Measurements from ENCODE around the gene GLT6D1. TPM values are rescaled to one million over a fixed set of nuclear protein-coding genes. Genes with fewer than 3 reads are reported as not detected.

Gene GLT6D1
- total and polyA plus RNA-seq, 2 of the 13 experiments (the other 11 are each of a cell fraction or from before 2014, with no cell fraction given), result not detected

DNA sequence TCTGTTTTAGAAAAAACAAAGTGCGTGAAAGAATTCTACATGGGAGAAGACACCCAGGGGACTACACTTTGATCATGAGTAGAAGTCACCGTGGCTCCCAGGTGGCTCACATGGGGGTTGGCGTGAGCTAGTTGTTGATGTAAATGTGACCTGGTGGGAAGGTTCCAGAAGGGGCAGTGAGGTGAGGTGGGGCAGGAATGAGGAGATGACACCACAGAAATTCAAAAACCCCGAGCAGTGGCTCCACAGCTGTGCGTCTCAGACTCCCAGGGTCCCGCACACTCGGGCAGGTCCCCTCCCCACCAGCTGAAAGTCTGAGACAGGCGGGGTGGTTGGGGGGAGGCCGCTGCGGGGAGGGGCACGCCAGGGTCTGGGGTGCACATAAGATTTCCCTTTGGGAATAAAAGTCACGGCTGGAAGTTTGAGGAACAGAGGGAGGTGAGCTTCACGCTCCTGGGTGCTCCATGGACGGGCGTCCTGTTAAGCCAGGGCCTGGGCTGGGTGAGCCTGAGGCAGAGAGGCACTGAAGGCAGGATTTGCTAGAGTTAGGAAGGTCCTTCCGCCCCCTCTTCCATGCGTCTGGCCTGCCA, 29.9 kb downstream of the GLT6D1 start:
- Histone ChIP-seq H3K79me2 (ENCODE audit: insufficient read depth, low read length) (no peaks in the 10 kb centered on the region), H3K9me3 (ENCODE audit: low read length) (no peaks in the 10 kb centered on the region), H3K27me3 (ENCODE audit: control insufficient read depth in 1 of 2, insufficient read depth in 2 of 2, low read length in 2 of 2) (peaks cover 16 to 51% of the 10 kb centered on the region in 2 experiments; a peak in 4 of 5 replicates), H3K4me1 (ENCODE audit: insufficient read depth, low read length) (no peaks in the 10 kb centered on the region), H3K4me2 (ENCODE audit: low read depth, low read length) (no peak overlapping the region), H4K20me1 (ENCODE audit: insufficient read depth, low read length) (no peaks in the 10 kb centered on the region), H2AFZ (ENCODE audit: low read length) (no peak overlapping the region), H3K36me3 (replicated peaks in 1 of 2; ENCODE audit: control insufficient read depth in 1 of 2, insufficient read depth in 2 of 2, low read length in 2 of 2) (no peaks in the 10 kb centered on the region), H3K9ac (ENCODE audit: insufficient read depth, low read depth, low read length) (no peak overlapping the region), H3K4me3 (replicated peaks in 1 of 3; ENCODE audit: insufficient read depth in 1 of 3, low read depth in 2 of 3, low read length in 3 of 3) (no peak overlapping the region), H3K27ac (ENCODE audit: extremely low read length, insufficient read depth, low read length) (no peak overlapping the region)
- ChIA-PET POLR2A (no interaction called here), CTCF (ENCODE audit: low intra/inter-chr PET ratio, low total read pairs) (no interaction called here)
- TF ChIP-seq ZNF501 (CRISPR knock-in tag; IDR thresholded peaks at IDR 0.05) (no peak), MAFG (CRISPR knock-in tag; IDR thresholded peaks at IDR 0.05) (no peak), ZNF354B (CRISPR knock-in tag; IDR thresholded peaks at IDR 0.05) (no peak), SP2 (CRISPR knock-in tag; IDR thresholded peaks at IDR 0.05) (no peak), ZNF543 (CRISPR knock-in tag; IDR thresholded peaks at IDR 0.05) (no peak), THAP9 (CRISPR knock-in tag; IDR thresholded peaks at IDR 0.05; ENCODE audit: borderline replicate concordance) (no peak), ZNF562 (CRISPR knock-in tag; IDR thresholded peaks at IDR 0.05; ENCODE audit: borderline replicate concordance) (no peak), THYN1 (CRISPR knock-in tag; IDR thresholded peaks at IDR 0.05; ENCODE audit: borderline replicate concordance, low read depth) (no peak), ZFY (CRISPR knock-in tag; IDR thresholded peaks at IDR 0.05) (no peak), BORCS8-MEF2B (CRISPR knock-in tag; IDR thresholded peaks at IDR 0.05) (no peak), POLR2G (IDR thresholded peaks at IDR 0.05; ENCODE audit: low read depth, low read length) (no peak), ZNF577 (CRISPR knock-in tag; IDR thresholded peaks at IDR 0.05; ENCODE audit: borderline replicate concordance, low read depth) (no peak)
- TF ChIP-seq, protein P1, sequence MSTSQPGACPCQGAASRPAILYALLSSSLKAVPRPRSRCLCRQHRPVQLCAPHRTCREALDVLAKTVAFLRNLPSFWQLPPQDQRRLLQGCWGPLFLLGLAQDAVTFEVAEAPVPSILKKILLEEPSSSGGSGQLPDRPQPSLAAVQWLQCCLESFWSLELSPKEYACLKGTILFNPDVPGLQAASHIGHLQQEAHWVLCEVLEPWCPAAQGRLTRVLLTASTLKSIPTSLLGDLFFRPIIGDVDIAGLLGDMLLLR (CRISPR knock-in tag; IDR thresholded peaks at IDR 0.05), result no peak
- TF ChIP-seq, protein P2, sequence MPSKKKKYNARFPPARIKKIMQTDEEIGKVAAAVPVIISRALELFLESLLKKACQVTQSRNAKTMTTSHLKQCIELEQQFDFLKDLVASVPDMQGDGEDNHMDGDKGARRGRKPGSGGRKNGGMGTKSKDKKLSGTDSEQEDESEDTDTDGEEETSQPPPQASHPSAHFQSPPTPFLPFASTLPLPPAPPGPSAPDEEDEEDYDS (CRISPR knock-in tag; IDR thresholded peaks at IDR 0.05), result no peak
- TF ChIP-seq, protein P3, sequence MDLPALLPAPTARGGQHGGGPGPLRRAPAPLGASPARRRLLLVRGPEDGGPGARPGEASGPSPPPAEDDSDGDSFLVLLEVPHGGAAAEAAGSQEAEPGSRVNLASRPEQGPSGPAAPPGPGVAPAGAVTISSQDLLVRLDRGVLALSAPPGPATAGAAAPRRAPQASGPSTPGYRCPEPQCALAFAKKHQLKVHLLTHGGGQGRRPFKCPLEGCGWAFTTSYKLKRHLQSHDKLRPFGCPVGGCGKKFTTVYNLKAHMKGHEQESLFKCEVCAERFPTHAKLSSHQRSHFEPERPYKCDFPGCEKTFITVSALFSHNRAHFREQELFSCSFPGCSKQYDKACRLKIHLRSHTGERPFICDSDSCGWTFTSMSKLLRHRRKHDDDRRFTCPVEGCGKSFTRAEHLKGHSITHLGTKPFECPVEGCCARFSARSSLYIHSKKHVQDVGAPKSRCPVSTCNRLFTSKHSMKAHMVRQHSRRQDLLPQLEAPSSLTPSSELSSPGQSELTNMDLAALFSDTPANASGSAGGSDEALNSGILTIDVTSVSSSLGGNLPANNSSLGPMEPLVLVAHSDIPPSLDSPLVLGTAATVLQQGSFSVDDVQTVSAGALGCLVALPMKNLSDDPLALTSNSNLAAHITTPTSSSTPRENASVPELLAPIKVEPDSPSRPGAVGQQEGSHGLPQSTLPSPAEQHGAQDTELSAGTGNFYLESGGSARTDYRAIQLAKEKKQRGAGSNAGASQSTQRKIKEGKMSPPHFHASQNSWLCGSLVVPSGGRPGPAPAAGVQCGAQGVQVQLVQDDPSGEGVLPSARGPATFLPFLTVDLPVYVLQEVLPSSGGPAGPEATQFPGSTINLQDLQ (CRISPR knock-in tag; IDR thresholded peaks at IDR 0.05), result no peak
- TF ChIP-seq, protein P4, sequence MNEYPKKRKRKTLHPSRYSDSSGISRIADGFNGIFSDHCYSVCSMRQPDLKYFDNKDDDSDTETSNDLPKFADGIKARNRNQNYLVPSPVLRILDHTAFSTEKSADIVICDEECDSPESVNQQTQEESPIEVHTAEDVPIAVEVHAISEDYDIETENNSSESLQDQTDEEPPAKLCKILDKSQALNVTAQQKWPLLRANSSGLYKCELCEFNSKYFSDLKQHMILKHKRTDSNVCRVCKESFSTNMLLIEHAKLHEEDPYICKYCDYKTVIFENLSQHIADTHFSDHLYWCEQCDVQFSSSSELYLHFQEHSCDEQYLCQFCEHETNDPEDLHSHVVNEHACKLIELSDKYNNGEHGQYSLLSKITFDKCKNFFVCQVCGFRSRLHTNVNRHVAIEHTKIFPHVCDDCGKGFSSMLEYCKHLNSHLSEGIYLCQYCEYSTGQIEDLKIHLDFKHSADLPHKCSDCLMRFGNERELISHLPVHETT (CRISPR knock-in tag; conservative IDR thresholded peaks at IDR 0.05), result no peak
- in situ Hi-C loops (cut with HindIII; ENCODE audit: extremely low pct_ligation_motif_present, low pct_unique_long_range_greater_than_20kb) (no loop called here), intact Hi-C loops (cut with micrococcal nuclease; ENCODE audit: unreplicated experiment) (no loop called here)
- 18% methylated on average over 17 of the region's 17 CpGs for WGBS (ENCODE audit: low lambda C conversion rate)
- no peak for DNase-seq (ENCODE audit: low spot score)
- no peak for ATAC-seq
- BruUV-seq (replicated peaks), result no TSS peak
- no peak for FAIRE-seq
